Thyroid gland (tissue), 4 donors: ENCODE data around the gene RNF40. TPM values are rescaled to one million over a fixed set of nuclear protein-coding genes. Genes with fewer than 3 reads are reported as not detected.
A peak's percentile ranks its signal among the peaks of the same experiment; 100 is the strongest.

ENCODE experiments used
- DNase-seq, 2 donors: peaks; one replicate each; pipeline ENCODE4 v3.0.0-alpha.2; 2019
- H3K27ac ChIP-seq, 3 donors: fragments of 200-600 bp; sonication (generic); 1 replicate in 2 of 3; 2 replicates in 1 of 3; pipeline ENCODE4 v1.5.1; 2016 to 2019; ENCODE audit warnings: mild to moderate bottlenecking in 1 of 3, moderate library complexity in 1 of 3
- H3K27me3 ChIP-seq: fragments of 200-600 bp; sonication (generic); one replicate; pipeline ENCODE4 v1.5.1; 2019
- H3K36me3 ChIP-seq, 2 donors: fragments of 200-600 bp; sonication (generic); one replicate each; pipeline ENCODE4 v1.5.1; 2016 to 2019
- H3K4me1 ChIP-seq, 2 donors: fragments of 200-600 bp; sonication (generic); one replicate each; pipeline ENCODE4 v1.5.1; 2017 to 2019
- H3K4me3 ChIP-seq, 3 donors: fragments of 200-600 bp; sonication (generic); replicated peaks in 1 of 3; 1 replicate in 2 of 3; 2 replicates in 1 of 3; pipeline ENCODE4 v1.5.1; 2016; ENCODE audit warnings: mild to moderate bottlenecking in 1 of 3
- H3K9me3 ChIP-seq: fragments of 200-600 bp; sonication (generic); one replicate; pipeline ENCODE4 v1.5.1; 2017
- POLR2A ChIP-seq, 2 donors: fragments of 450-650 bp; IDR thresholded peaks; one replicate each; pipeline ENCODE4 v1.6.1; 2017; ENCODE audit warnings: antibody characterized with exemption in 2 of 2, mild to moderate bottlenecking in 2 of 2, moderate library complexity in 1 of 2
- WGBS, 2 donors: methylation state at CpG; one replicate each; pipeline ENCODE4 v1.1.5; 2017; 5-methylcytosine and 5-hydroxymethylcytosine counted together
- intact Hi-C: fragments of 100-400 bp; cut with DNase I; formaldehyde crosslinking; loops from one replicate; pipeline ENCODE4 v1.15.1; 2023
- total RNA-seq, 4 donors: library from RNA; depleted of rRNA; stranded (reverse); fragments of >200 nt; gene quantifications; one replicate each; pipeline ENCODE4 v1.2.3, GENCODE V29; 2016
- TF ChIP-seq, protein P1 (sequence below), 6 experiments: fragments of 200-600 bp in 3 of 6; fragments of 450-650 bp in 3 of 6; sonication (generic) in 3 of 6; IDR thresholded peaks; one replicate each; pipeline ENCODE4 v1.5.1; 2016 to 2019; ENCODE audit warnings: antibody characterized with exemption in 6 of 6, mild to moderate bottlenecking in 2 of 6, inconsistent platforms in 1 of 6, moderate library complexity in 1 of 6

The RNF40 gene
- total RNA-seq, 4 donors from 2014 or later: 105 to 147 (median 113) TPM

DNA sequence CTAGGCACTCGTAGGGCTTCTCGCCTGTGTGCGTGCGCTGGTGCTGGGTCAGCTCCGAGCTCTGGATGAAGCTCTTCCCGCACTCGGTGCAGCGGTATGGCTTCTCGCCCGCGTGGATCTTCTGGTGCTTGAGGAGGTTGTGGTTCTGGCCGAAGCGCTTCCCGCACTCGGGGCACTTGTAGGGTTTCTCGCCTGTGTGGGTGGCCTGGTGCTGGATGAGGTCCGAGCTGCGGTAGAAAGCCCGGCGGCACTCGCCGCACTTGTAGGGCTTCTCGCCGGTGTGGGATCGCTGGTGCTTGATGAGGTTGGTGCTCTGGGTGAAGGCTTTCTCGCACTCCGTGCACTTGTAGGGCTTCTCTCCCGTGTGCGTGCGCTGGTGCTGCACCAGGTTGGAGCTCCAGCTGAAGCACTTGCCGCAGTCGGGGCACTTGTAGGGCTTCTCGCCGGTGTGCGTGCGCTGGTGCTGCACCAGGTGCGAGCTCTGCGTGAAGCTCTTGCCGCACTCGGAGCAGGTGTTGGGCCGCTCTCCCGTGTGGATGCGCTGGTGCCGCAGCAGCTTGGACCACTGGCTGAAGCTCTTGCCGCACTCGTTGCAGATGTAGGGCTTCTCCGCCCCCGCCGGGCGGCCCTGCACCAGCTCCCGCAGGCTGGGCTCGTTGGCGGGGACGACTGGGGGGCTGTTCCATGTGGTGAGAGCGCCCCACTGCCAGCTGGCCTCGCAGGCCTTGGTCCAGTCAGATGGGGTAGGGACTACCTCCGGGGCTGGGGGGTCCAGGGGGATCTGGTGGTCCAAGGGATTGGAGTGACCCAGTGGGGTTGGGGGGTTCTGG lies 21.4 kb downstream of the RNF40 start:
- H3K27ac ChIP-seq: no peak overlapping the region
- H3K9me3 ChIP-seq: no peaks in the 10 kb centered on the region
- no peak for DNase-seq
- peaks cover 22 to 26% of the 10 kb centered on the region in 2 donors for H3K36me3 ChIP-seq
- H3K27me3 ChIP-seq: no peaks in the 10 kb centered on the region
- H3K4me1 ChIP-seq: peaks cover 12 to 13% of the 10 kb centered on the region in 2 donors
- H3K4me3 ChIP-seq: no peak overlapping the region
- intact Hi-C loops: no loop called here
- TF ChIP-seq, protein P1, sequence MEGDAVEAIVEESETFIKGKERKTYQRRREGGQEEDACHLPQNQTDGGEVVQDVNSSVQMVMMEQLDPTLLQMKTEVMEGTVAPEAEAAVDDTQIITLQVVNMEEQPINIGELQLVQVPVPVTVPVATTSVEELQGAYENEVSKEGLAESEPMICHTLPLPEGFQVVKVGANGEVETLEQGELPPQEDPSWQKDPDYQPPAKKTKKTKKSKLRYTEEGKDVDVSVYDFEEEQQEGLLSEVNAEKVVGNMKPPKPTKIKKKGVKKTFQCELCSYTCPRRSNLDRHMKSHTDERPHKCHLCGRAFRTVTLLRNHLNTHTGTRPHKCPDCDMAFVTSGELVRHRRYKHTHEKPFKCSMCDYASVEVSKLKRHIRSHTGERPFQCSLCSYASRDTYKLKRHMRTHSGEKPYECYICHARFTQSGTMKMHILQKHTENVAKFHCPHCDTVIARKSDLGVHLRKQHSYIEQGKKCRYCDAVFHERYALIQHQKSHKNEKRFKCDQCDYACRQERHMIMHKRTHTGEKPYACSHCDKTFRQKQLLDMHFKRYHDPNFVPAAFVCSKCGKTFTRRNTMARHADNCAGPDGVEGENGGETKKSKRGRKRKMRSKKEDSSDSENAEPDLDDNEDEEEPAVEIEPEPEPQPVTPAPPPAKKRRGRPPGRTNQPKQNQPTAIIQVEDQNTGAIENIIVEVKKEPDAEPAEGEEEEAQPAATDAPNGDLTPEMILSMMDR (IDR thresholded peaks at IDR 0.05): no peak
- TF ChIP-seq POLR2A (IDR thresholded peaks at IDR 0.05): no peak
- WGBS, 2 donors: 96% methylated on average over 40 of the region's 57 CpGs; no CpG with 5 or more reads in 1 of the 2 donors

GRCh38 chr16:30784215-30784614 lies 22.1 kb downstream of the RNF40 start:
- Histone ChIP-seq H3K4me3 (no peak overlapping the region), H3K4me1 (peaks cover 12 to 13% of the 10 kb centered on the region in 2 donors), H3K27me3 (no peaks in the 10 kb centered on the region), H3K36me3 (peaks cover 22 to 26% of the 10 kb centered on the region in 2 donors), H3K27ac (no peak overlapping the region), H3K9me3 (no peaks in the 10 kb centered on the region)
- intact Hi-C loops: no loop called here
- TF ChIP-seq, protein P1 (IDR thresholded peaks at IDR 0.05): no peak
- TF ChIP-seq POLR2A (IDR thresholded peaks at IDR 0.05): no peak
- 93 to 94% methylated on average over 18 of the region's 18 CpGs for WGBS, 2 donors
- no peak for DNase-seq

- DNase-seq: no peak
- H3K27me3 ChIP-seq: no peaks in the 10 kb centered on the region
- peaks cover 12 to 13% of the 10 kb centered on the region in 2 donors for H3K4me1 ChIP-seq
- intact Hi-C loops: no loop called here
- H3K4me3 ChIP-seq: no peak overlapping the region
- H3K27ac ChIP-seq: no peak overlapping the region
- TF ChIP-seq, protein P1 (IDR thresholded peaks at IDR 0.05): no peak
- TF ChIP-seq POLR2A (IDR thresholded peaks at IDR 0.05): no peak
- WGBS, 2 donors: 86% methylated on average over 7 of the region's 7 CpGs
- H3K9me3 ChIP-seq: no peaks in the 10 kb centered on the region
- H3K36me3 ChIP-seq: peaks cover 22 to 26% of the 10 kb centered on the region in 2 donors
Observed at GRCh38 chr16:30785126-30786106, 23.3 kb downstream of the RNF40 start.

DNA sequence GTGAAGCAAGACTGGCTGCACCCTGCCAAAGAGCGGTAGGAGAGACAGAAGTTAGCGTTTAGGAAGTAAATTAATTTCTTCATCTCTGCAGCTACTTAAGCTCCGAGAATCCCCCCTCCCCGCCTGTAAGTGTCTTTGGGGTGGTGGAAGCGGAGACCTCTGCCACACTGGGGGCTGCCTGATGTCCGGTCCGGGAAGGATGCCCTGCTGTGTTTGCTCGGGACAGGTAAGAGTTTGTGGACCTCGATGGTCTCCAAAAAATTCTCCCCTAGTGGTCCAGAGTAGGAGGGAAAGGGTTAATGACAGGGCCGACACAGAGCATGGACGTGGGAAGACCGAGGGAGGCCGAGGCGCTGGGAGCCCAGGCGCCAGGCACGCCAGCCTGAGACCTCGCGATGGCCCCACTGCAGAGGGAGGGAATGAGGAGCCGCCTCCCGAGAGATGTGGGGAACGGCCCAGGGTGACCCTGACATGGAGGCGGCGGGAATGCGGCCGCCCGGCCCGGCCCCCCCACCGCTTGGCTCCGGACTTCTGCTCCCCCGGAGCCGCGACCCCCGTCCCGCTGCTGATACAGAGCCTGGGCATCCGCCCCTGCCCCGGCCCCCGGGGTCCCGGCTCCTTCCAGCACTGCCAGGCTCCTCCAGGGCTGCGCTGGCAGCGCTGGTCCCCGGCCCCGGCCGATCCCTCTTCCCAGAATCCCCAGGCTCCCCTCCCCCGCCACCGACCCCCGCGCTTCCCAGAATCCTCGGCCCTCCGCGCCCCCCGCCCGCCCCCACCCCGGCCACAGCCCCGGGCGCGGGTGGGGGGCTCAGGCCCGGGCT lies 24.2 kb downstream of the RNF40 start:
- H3K27ac ChIP-seq: peak overlapping the region; percentile 75 to 84 (median 80)
- TF ChIP-seq, protein P1 (IDR thresholded peaks at IDR 0.05): no peak
- TF ChIP-seq POLR2A (IDR thresholded peaks at IDR 0.05): no peak
- H3K4me3 ChIP-seq: peak overlapping the region; percentile 43 to 98 (median 82)
- DNase-seq: peak; percentile 33 to 35
- H3K4me1 ChIP-seq: peaks cover 12 to 13% of the 10 kb centered on the region in 2 donors
- H3K36me3 ChIP-seq: peaks cover 22 to 24% of the 10 kb centered on the region in 2 donors
- no peaks in the 10 kb centered on the region for H3K27me3 ChIP-seq
- H3K9me3 ChIP-seq: no peaks in the 10 kb centered on the region
- intact Hi-C loops: no loop called here
- 11 to 13% methylated on average over 16 to 22 of the region's 57 CpGs for WGBS, 2 donors
